HepG2 (cell line): ENCODE data around the gene CNTD1. TPM values are rescaled to one million over a fixed set of nuclear protein-coding genes. Genes with fewer than 3 reads are reported as not detected.

Source experiments
- CEBPB ChIP-seq: IDR thresholded peaks from 2 replicates; pipeline ENCODE4 v1.6.1; 2011; ENCODE audit warnings: low read depth, low read length, improper control_type of control experiment, borderline replicate concordance
- GLI4 ChIP-seq: sonication (generic); formaldehyde crosslinking; IDR thresholded peaks from 2 replicates; pipeline ENCODE4 v1.5.1; 2020; ENCODE audit warnings: missing genetic modification reagents, mild to moderate bottlenecking, moderate library complexity, borderline replicate concordance
- HNRNPL ChIP-seq: fragments of 200-400 bp; formaldehyde crosslinking; IDR thresholded peaks from 2 replicates; pipeline ENCODE4 v1.6.1; 2017; ENCODE audit warnings: mild to moderate bottlenecking, low read depth, low read length
- KLF13 ChIP-seq: sonication (generic); formaldehyde crosslinking; IDR thresholded peaks from 2 replicates; pipeline ENCODE4 v1.4.0; 2020; ENCODE audit warnings: mild to moderate bottlenecking, missing genetic modification reagents
- KLF15 ChIP-seq: sonication (generic); formaldehyde crosslinking; IDR thresholded peaks from 2 replicates; pipeline ENCODE4 v1.8.1; 2023; ENCODE audit warnings: borderline replicate concordance, mild to moderate bottlenecking, inconsistent platforms, missing genetic modification reagents, mixed read lengths
- MLLT10 ChIP-seq: sonication (generic); formaldehyde crosslinking; IDR thresholded peaks from 2 replicates; pipeline ENCODE4 v1.4.0; 2020; ENCODE audit warnings: missing genetic modification reagents
- MXD4 ChIP-seq: IDR thresholded peaks from 2 replicates; pipeline ENCODE4 v1.6.1; 2016; ENCODE audit warnings: mild to moderate bottlenecking, missing biosample characterization, missing genetic modification reagents
- RNF2 ChIP-seq: fragments of 450-650 bp; conservative IDR thresholded peaks from 2 replicates; pipeline ENCODE4 v1.6.1; 2016; ENCODE audit warnings: low read depth
- SMAD1 ChIP-seq: sonication (generic); formaldehyde crosslinking; IDR thresholded peaks from 2 replicates; pipeline ENCODE4 v1.4.0; 2020; ENCODE audit warnings: missing genetic modification reagents, low read depth, mild to moderate bottlenecking, borderline replicate concordance
- STAG1 ChIP-seq: sonication (generic); formaldehyde crosslinking; IDR thresholded peaks from 2 replicates; pipeline ENCODE4 v1.4.0; 2020; ENCODE audit warnings: missing genetic modification reagents
- SUZ12 ChIP-seq: fragments of 150-350 bp; IDR thresholded peaks from 2 replicates; pipeline ENCODE4 v1.6.1; 2014; ENCODE audit warnings: low read depth, low read length
- TARDBP ChIP-seq: sonication (generic); formaldehyde crosslinking; IDR thresholded peaks from 2 replicates; pipeline ENCODE4 v1.8.0; 2022; ENCODE audit warnings: mild to moderate bottlenecking, missing genetic modification reagents
- TBX3 ChIP-seq: fragments of 450-650 bp; IDR thresholded peaks from 2 replicates; pipeline ENCODE4 v1.6.1; 2017; ENCODE audit warnings: antibody characterized with exemption, mild to moderate bottlenecking, inconsistent platforms, borderline replicate concordance
- YEATS2 ChIP-seq: sonication (generic); formaldehyde crosslinking; IDR thresholded peaks from 2 replicates; pipeline ENCODE4 v1.4.0; 2020; ENCODE audit warnings: missing genetic modification reagents, borderline replicate concordance
- ZFY ChIP-seq: sonication (generic); formaldehyde crosslinking; IDR thresholded peaks from 2 replicates; pipeline ENCODE4 v1.4.0; 2020; ENCODE audit warnings: missing genetic modification reagents
- ZNF12 ChIP-seq: sonication (generic); formaldehyde crosslinking; IDR thresholded peaks from 2 replicates; pipeline ENCODE4 v1.5.0; 2020; ENCODE audit warnings: missing genetic modification reagents
- ZNF432 ChIP-seq: sonication (generic); formaldehyde crosslinking; IDR thresholded peaks from 2 replicates; pipeline ENCODE4 v1.5.0; 2020; ENCODE audit warnings: missing genetic modification reagents, mild to moderate bottlenecking, borderline replicate concordance
- ZNF552 ChIP-seq: sonication (generic); formaldehyde crosslinking; IDR thresholded peaks from 2 replicates; pipeline ENCODE4 v1.9.0; 2022; ENCODE audit warnings: missing genetic modification reagents, mild to moderate bottlenecking, borderline replicate concordance
- ZNF558 ChIP-seq: sonication (generic); formaldehyde crosslinking; IDR thresholded peaks from 2 replicates; pipeline ENCODE4 v1.9.0; 2022; ENCODE audit warnings: mild to moderate bottlenecking, missing genetic modification reagents, borderline replicate concordance
- ZNF564 ChIP-seq: sonication (generic); formaldehyde crosslinking; IDR thresholded peaks from 2 replicates; pipeline ENCODE4 v1.8.1; 2023; ENCODE audit warnings: mild to moderate bottlenecking, missing genetic modification reagents
- polyA plus RNA-seq, 8 experiments: library from polyadenylated mRNA; depleted of rRNA in 3 of 8; stranded (reverse) in 7 of 8; unstranded in 1 of 8; fragments of >200 nt; fragmentation: Illumina TruSeq in 4 of 8; extraction: Trizol in 4 of 8; gene quantifications; 2 replicates each; pipeline versions ENCODE4 v1.2.1 to v1.2.3, GENCODE V29; 2011 to 2016; ENCODE audit warnings: low read depth in 4 of 8, missing spikeins in 1 of 8, mixed read lengths in 1 of 8; ENCODE audit not compliant: insufficient read depth in 1 of 8
- total RNA-seq, 5 experiments: library from RNA; depleted of rRNA; stranded (reverse); fragments of >200 nt; fragmentation: Illumina TruSeq; extraction: Trizol; gene quantifications; 2 replicates each; pipeline ENCODE4 v1.2.3, GENCODE V29; 2016; ENCODE audit warnings: low read depth in 1 of 5
- TF ChIP-seq, protein P1 (sequence below): sonication (generic); formaldehyde crosslinking; IDR thresholded peaks from 2 replicates; pipeline ENCODE4 v1.4.0; 2020; ENCODE audit warnings: missing genetic modification reagents
- TF ChIP-seq, protein P2 (sequence below): sonication (generic); formaldehyde crosslinking; IDR thresholded peaks from 2 replicates; pipeline ENCODE4; 2020; ENCODE audit warnings: missing genetic modification reagents, mild to moderate bottlenecking, borderline replicate concordance
- TF ChIP-seq, protein P3 (sequence below): sonication (generic); formaldehyde crosslinking; IDR thresholded peaks from 2 replicates; pipeline ENCODE4 v1.4.0; 2020; ENCODE audit warnings: missing genetic modification reagents

CNTD1 gene
- total and polyA plus RNA-seq, 2 of the 13 experiments (the other 11 are each of a cell fraction or from before 2014, with no cell fraction given) = 0.11 to 0.15 TPM

DNA sequence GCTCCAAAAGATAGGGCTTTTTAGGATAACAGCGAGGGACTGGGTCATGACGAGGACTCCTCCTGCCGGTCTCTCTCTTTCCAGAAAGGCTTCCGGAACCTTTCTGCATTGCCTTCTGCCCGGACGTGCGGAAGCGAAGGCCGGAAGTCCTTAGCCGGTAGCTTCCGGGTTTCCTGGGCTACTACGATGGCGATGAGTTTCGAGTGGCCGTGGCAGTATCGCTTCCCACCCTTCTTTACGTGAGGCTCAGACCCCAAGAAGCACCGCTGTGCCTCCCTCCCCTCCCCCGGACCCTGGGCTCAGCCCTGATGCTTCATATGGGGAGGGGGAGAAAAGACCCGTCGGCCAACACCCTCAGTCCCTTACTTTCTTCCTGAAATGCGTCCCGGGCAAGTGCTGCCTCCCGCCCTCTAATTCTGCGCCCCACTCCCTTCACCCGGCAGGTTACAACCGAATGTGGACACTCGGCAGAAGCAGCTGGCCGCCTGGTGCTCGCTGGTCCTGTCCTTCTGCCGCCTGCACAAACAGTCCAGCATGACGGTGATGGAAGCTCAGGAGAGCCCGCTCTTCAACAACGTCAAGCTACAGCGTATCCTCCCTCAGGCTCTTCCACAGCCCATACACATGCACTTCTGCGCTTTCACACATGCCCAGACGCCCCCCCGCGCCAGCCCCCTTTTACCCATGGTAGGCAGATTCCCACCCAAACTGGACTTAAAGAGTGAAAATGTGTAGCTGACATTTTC is 25.2 kb upstream of the CNTD1 start, which contains the start of gene VPS25 (continued):
- TF ChIP-seq, protein P1, sequence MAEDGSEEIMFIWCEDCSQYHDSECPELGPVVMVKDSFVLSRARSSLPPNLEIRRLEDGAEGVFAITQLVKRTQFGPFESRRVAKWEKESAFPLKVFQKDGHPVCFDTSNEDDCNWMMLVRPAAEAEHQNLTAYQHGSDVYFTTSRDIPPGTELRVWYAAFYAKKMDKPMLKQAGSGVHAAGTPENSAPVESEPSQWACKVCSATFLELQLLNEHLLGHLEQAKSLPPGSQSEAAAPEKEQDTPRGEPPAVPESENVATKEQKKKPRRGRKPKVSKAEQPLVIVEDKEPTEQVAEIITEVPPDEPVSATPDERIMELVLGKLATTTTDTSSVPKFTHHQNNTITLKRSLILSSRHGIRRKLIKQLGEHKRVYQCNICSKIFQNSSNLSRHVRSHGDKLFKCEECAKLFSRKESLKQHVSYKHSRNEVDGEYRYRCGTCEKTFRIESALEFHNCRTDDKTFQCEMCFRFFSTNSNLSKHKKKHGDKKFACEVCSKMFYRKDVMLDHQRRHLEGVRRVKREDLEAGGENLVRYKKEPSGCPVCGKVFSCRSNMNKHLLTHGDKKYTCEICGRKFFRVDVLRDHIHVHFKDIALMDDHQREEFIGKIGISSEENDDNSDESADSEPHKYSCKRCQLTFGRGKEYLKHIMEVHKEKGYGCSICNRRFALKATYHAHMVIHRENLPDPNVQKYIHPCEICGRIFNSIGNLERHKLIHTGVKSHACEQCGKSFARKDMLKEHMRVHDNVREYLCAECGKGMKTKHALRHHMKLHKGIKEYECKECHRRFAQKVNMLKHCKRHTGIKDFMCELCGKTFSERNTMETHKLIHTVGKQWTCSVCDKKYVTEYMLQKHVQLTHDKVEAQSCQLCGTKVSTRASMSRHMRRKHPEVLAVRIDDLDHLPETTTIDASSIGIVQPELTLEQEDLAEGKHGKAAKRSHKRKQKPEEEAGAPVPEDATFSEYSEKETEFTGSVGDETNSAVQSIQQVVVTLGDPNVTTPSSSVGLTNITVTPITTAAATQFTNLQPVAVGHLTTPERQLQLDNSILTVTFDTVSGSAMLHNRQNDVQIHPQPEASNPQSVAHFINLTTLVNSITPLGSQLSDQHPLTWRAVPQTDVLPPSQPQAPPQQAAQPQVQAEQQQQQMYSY (CRISPR knock-in tag) = peak; percentile 58; the same call in 1 of the 2 replicates
- TF ChIP-seq STAG1 (CRISPR knock-in tag) = peak; percentile 9
- peak; percentile 93 for TF ChIP-seq TARDBP
- TF ChIP-seq GLI4 (CRISPR knock-in tag) = 0 out of 2 replicates have a peak, but pooled peaks have one; percentile 52
- no peak for TF ChIP-seq KLF13 (CRISPR knock-in tag)
- peak; percentile 90; the same call in 1 of the 2 replicates for TF ChIP-seq ZNF552 (CRISPR knock-in tag)
- TF ChIP-seq, protein P2, sequence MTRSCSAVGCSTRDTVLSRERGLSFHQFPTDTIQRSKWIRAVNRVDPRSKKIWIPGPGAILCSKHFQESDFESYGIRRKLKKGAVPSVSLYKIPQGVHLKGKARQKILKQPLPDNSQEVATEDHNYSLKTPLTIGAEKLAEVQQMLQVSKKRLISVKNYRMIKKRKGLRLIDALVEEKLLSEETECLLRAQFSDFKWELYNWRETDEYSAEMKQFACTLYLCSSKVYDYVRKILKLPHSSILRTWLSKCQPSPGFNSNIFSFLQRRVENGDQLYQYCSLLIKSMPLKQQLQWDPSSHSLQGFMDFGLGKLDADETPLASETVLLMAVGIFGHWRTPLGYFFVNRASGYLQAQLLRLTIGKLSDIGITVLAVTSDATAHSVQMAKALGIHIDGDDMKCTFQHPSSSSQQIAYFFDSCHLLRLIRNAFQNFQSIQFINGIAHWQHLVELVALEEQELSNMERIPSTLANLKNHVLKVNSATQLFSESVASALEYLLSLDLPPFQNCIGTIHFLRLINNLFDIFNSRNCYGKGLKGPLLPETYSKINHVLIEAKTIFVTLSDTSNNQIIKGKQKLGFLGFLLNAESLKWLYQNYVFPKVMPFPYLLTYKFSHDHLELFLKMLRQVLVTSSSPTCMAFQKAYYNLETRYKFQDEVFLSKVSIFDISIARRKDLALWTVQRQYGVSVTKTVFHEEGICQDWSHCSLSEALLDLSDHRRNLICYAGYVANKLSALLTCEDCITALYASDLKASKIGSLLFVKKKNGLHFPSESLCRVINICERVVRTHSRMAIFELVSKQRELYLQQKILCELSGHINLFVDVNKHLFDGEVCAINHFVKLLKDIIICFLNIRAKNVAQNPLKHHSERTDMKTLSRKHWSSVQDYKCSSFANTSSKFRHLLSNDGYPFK (CRISPR knock-in tag) = peak; percentile 96
- TF ChIP-seq, protein P3, sequence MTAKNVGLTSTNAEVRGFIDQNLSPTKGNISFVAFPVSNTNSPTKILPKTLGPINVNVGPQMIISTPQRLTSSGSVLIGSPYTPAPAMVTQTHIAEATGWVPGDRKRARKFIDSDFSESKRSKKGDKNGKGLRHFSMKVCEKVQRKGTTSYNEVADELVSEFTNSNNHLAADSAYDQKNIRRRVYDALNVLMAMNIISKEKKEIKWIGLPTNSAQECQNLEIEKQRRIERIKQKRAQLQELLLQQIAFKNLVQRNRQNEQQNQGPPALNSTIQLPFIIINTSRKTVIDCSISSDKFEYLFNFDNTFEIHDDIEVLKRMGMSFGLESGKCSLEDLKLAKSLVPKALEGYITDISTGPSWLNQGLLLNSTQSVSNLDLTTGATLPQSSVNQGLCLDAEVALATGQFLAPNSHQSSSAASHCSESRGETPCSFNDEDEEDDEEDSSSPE (CRISPR knock-in tag) = peak; percentile 70
- TF ChIP-seq KLF15 (CRISPR knock-in tag) = peak; percentile 33; the same call in 1 of the 2 replicates
- no peak for TF ChIP-seq SUZ12
- peak; percentile 76; the same call in 1 of the 2 replicates for TF ChIP-seq HNRNPL
- peak; percentile 79 for TF ChIP-seq ZFY (CRISPR knock-in tag)
- no peak for TF ChIP-seq TBX3
- TF ChIP-seq SMAD1 (CRISPR knock-in tag) = peak; percentile 55; the same call in 1 of the 2 replicates
- TF ChIP-seq MXD4 (CRISPR knock-in tag) = peak; percentile 91
- no peak for TF ChIP-seq ZNF432 (CRISPR knock-in tag)
- TF ChIP-seq ZNF558 (CRISPR knock-in tag) = peak; percentile 22; the same call in 1 of the 2 replicates
- peak; percentile 79 for TF ChIP-seq ZNF564 (CRISPR knock-in tag)
- no peak for TF ChIP-seq CEBPB
- TF ChIP-seq YEATS2 (CRISPR knock-in tag) = peak; percentile 98
- no peak for TF ChIP-seq MLLT10
- TF ChIP-seq ZNF12 = peak; percentile 74
- no peak for TF ChIP-seq RNF2
